ENCODE results near the gene SAMD11. TPM values are rescaled to one million over a fixed set of nuclear protein-coding genes. Genes with fewer than 3 reads are reported as not detected.

Gene SAMD11
- polyA plus RNA-seq, 6 donors from 2014 or later = 0.19 to 0.40 TPM; not detected in 4

GRCh38 chr1:963301-963651 is 39.6 kb downstream of the SAMD11 start:
- Mint-ChIP-seq H3K9me3 (no peaks in the 10 kb centered on the region), H3K36me3 (no peaks in the 10 kb centered on the region), H3K4me1 (peaks cover 4 to 11% (median 5%) of the 10 kb centered on the region in 3 donors), H3K27me3 (peaks cover under 1 to 3% (median 2%) of the 10 kb centered on the region in 3 donors), H3K27ac (peak overlapping the region in 1 of 6 donors; percentile 42), H3K4me3 (peak overlapping the region in 4 of 8 donors; percentile 15 to 78 (median 44))
- DNase-seq (no peak), ATAC-seq (ENCODE audit: low read depth in 2 of 2) (no peak)

- H3K4me3 Mint-ChIP-seq = peak overlapping the region in 4 of 8 donors; percentile 15 to 78 (median 38)
These were observed 40.2 kb downstream of the SAMD11 start for GRCh38 chr1:963746-964525.

GRCh38 chr1:964691-965525 is 41.2 kb downstream of the SAMD11 start:
- Mint-ChIP-seq H3K36me3 (no peaks in the 10 kb centered on the region), H3K9me3 (no peaks in the 10 kb centered on the region), H3K4me3 (peak overlapping the region in 6 of 8 donors; percentile 47 to 80 (median 66)), H3K4me1 (peaks cover 4 to 7% (median 4%) of the 10 kb centered on the region in 3 donors), H3K27me3 (peaks cover 17 to 19% (median 18%) of the 10 kb centered on the region in 3 donors), H3K27ac (peak overlapping the region in 1 of 6 donors; percentile 42)
- DNase-seq = no peak
- ATAC-seq (ENCODE audit: low read depth in 2 of 2) = no peak

More at GRCh38 chr1:963746-964525, 40.2 kb downstream of the SAMD11 start:
- Mint-ChIP-seq H3K36me3 (no peaks in the 10 kb centered on the region), H3K4me1 (peaks cover 0 to 7% (median 4%) of the 10 kb centered on the region in 3 donors), H3K27ac (no peak overlapping the region), H3K27me3 (peaks cover 7 to 9% (median 9%) of the 10 kb centered on the region in 3 donors), H3K9me3 (no peaks in the 10 kb centered on the region)
- ATAC-seq (ENCODE audit: low read depth in 2 of 2) (no peak), DNase-seq (no peak)

GRCh38 chr1:965526-966134 is 41.9 kb downstream of the SAMD11 start:
- Mint-ChIP-seq H3K4me3 (peak overlapping the region in 5 of 8 donors; percentile 62 to 80 (median 70)), H3K4me1 (peaks cover 3 to 4% (median 4%) of the 10 kb centered on the region in 3 donors), H3K9me3 (no peaks in the 10 kb centered on the region), H3K36me3 (no peaks in the 10 kb centered on the region), H3K27me3 (peaks cover 18 to 20% (median 20%) of the 10 kb centered on the region in 3 donors), H3K27ac (peak overlapping the region in 1 of 6 donors; percentile 7)
- ATAC-seq (ENCODE audit: low read depth in 2 of 2) (no peak), DNase-seq (no peak)

GRCh38 chr1:966135-966703 is 42.5 kb downstream of the SAMD11 start, which contains the start of gene PLEKHN1:
Gene PLEKHN1, plus strand, starts transcription at chr1:966482. Its CDS starts 50 bp downstream, at chr1:966532.
- H3K9me3 Mint-ChIP-seq = no peaks in the 10 kb centered on the region
- peaks cover 3 to 4% (median 4%) of the 10 kb centered on the region in 3 donors for H3K4me1 Mint-ChIP-seq
- no peaks in the 10 kb centered on the region for H3K36me3 Mint-ChIP-seq
- peak within 1 kb of the TSS; percentile 69 to 89 (median 80) for H3K4me3 Mint-ChIP-seq
- peak within 1 kb of the TSS in 1 of 6 donors; percentile 7 for H3K27ac Mint-ChIP-seq
- peak; percentile 36 to 41 for ATAC-seq (ENCODE audit: low read depth in 2 of 2)
- peaks cover 18 to 20% (median 20%) of the 10 kb centered on the region in 3 donors for H3K27me3 Mint-ChIP-seq
- DNase-seq = no peak

GRCh38 chr1:966704-967300 is 43.1 kb downstream of the SAMD11 start:
- ATAC-seq (ENCODE audit: low read depth in 2 of 2) = peak; percentile 77
- no peaks in the 10 kb centered on the region for H3K9me3 Mint-ChIP-seq
- H3K36me3 Mint-ChIP-seq = no peaks in the 10 kb centered on the region
- H3K4me1 Mint-ChIP-seq = peaks cover 3 to 4% (median 4%) of the 10 kb centered on the region in 3 donors
- no peak overlapping the region for H3K27ac Mint-ChIP-seq
- H3K4me3 Mint-ChIP-seq = peak overlapping the region; percentile 57 to 89 (median 80)
- peak; percentile 48 for DNase-seq
- peaks cover 18 to 26% (median 20%) of the 10 kb centered on the region in 3 donors for H3K27me3 Mint-ChIP-seq

GRCh38 chr1:967466-968343 is 44.0 kb downstream of the SAMD11 start:
- H3K4me3 Mint-ChIP-seq = peak overlapping the region in 7 of 8 donors; percentile 21 to 89 (median 68)
- no peaks in the 10 kb centered on the region for H3K9me3 Mint-ChIP-seq
- ATAC-seq (ENCODE audit: low read depth in 2 of 2) = no peak
- peaks cover 18 to 26% (median 20%) of the 10 kb centered on the region in 3 donors for H3K27me3 Mint-ChIP-seq
- H3K4me1 Mint-ChIP-seq = peaks cover 0 to 4% (median 0%) of the 10 kb centered on the region in 3 donors
- no peak overlapping the region for H3K27ac Mint-ChIP-seq
- no peaks in the 10 kb centered on the region for H3K36me3 Mint-ChIP-seq
- DNase-seq = no peak

- ATAC-seq (ENCODE audit: low read depth in 2 of 2) = no peak
- Mint-ChIP-seq H3K27me3 (peaks cover 18 to 35% (median 20%) of the 10 kb centered on the region in 3 donors), H3K27ac (no peak overlapping the region), H3K36me3 (no peaks in the 10 kb centered on the region), H3K4me1 (peaks cover 0 to 4% (median 0%) of the 10 kb centered on the region in 3 donors), H3K4me3 (peak overlapping the region in 2 of 8 donors; percentile 12 to 67), H3K9me3 (no peaks in the 10 kb centered on the region)
- no peak for DNase-seq
These were observed 45.6 kb downstream of the SAMD11 start for GRCh38 chr1:969260-969855.

- DNase-seq (no peak), ATAC-seq (ENCODE audit: low read depth in 2 of 2) (no peak)
- Mint-ChIP-seq H3K4me1 (peaks cover 0 to 4% (median 1%) of the 10 kb centered on the region in 3 donors), H3K27me3 (peaks cover 18 to 45% (median 30%) of the 10 kb centered on the region in 3 donors), H3K36me3 (no peaks in the 10 kb centered on the region), H3K27ac (no peak overlapping the region), H3K4me3 (no peak overlapping the region), H3K9me3 (no peaks in the 10 kb centered on the region)
These were observed 46.7 kb downstream of the SAMD11 start for GRCh38 chr1:970242-970972.

GRCh38 chr1:970973-971730 is 47.4 kb downstream of the SAMD11 start:
- H3K27me3 Mint-ChIP-seq = peaks cover 18 to 53% (median 38%) of the 10 kb centered on the region in 3 donors
- H3K27ac Mint-ChIP-seq = no peak overlapping the region
- DNase-seq = no peak
- no peak for ATAC-seq (ENCODE audit: low read depth in 2 of 2)
- H3K36me3 Mint-ChIP-seq = no peaks in the 10 kb centered on the region
- H3K9me3 Mint-ChIP-seq = no peaks in the 10 kb centered on the region
- H3K4me3 Mint-ChIP-seq = no peak overlapping the region
- H3K4me1 Mint-ChIP-seq = peaks cover 0 to 10% (median 8%) of the 10 kb centered on the region in 3 donors
